ENCODE results near the gene BEND7.

Gene BEND7

DNA sequence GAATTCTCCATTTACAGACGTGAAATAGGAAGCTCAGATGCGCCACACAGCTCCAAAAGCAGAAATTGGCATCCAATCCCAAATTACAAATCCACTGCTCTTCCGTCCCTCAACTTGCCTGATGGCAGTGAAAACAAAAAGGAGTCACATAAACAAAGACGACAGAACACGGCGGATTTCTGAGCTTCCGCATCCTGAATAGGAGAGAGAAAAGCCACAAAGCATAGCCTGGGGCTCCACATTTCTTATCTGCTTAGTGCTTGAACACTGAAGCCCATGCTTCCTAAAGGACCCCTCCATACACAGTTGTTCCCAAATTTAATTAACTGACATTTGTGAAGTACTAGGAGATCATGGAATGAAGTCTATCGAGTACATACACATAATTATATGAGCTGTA is 32.6 kb downstream of the BEND7 start:
- TF ChIP-seq, protein P1, sequence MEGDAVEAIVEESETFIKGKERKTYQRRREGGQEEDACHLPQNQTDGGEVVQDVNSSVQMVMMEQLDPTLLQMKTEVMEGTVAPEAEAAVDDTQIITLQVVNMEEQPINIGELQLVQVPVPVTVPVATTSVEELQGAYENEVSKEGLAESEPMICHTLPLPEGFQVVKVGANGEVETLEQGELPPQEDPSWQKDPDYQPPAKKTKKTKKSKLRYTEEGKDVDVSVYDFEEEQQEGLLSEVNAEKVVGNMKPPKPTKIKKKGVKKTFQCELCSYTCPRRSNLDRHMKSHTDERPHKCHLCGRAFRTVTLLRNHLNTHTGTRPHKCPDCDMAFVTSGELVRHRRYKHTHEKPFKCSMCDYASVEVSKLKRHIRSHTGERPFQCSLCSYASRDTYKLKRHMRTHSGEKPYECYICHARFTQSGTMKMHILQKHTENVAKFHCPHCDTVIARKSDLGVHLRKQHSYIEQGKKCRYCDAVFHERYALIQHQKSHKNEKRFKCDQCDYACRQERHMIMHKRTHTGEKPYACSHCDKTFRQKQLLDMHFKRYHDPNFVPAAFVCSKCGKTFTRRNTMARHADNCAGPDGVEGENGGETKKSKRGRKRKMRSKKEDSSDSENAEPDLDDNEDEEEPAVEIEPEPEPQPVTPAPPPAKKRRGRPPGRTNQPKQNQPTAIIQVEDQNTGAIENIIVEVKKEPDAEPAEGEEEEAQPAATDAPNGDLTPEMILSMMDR (IDR thresholded peaks at IDR 0.05; ENCODE audit: low read depth, low read length): no peak
- no peak overlapping the region for H3K4me3 ChIP-seq (ENCODE audit: low read depth, low read length)

DNA sequence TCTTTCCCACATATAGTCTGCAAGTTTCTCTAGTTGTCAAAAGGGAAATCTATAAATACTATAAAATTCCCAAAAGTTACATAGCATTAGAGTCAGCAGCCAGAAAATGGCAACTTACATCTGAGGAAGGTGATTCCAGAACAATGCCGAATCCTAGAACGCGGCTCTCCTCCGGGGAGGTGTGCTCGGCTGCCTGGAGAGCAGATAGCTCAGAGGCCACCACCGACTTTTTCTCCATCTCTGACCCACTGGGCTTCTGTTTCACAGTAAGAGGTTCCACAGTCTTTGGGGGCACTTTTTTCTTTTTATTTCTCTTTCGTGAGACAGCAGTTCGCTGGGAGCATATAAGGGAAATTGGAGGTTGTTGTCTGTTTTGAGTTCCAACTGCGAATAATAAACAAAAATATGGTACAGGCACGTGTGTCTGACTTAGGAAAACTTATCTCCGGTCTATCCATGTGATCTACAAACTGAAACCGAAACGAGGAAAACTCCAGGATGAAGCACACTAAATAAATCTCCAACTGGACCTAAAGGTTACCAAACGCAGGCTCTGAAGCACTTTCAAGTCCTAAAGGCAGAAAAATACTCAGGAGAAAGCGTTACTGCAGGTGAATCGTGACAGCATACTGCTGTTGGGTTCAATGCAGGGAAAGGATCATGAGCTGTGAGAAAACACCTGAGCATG is 36.2 kb downstream of the BEND7 start:
- TF ChIP-seq, protein P1 (IDR thresholded peaks at IDR 0.05; ENCODE audit: low read depth, low read length): no peak
- H3K4me3 ChIP-seq (ENCODE audit: low read depth, low read length): no peak overlapping the region

DNA sequence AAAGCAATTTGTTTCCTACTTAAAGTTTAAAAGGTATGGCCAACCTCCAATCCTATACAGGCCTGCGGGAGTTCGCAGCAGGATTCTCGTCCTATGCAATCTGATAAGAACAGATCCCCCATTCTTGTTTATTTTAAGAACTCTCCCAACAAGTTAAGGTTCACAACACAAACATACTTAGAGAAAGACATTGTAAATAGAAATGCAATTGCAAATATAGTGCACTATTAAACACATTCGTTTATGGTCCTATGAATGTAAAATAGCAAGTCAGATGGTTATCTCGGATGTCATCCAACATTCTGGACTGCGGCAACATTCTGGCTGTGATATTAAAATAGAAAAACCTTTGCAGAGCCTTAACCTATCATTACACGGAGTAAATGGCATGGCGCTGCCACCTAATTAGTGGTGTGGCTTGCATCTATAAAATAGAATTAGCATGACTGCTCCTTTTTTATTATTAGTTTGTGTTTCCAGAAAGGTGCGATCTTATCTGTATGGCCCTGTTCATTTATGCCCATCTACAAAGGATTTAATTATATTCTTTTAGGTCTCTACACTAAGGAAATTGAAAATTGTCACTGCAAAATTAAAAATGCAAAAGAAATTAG is 37.0 kb downstream of the BEND7 start:
- TF ChIP-seq, protein P1 (IDR thresholded peaks at IDR 0.05; ENCODE audit: low read depth, low read length): no peak
- no peak overlapping the region for H3K4me3 ChIP-seq (ENCODE audit: low read depth, low read length)

GRCh38 chr10:13490503-13490902 is 38.3 kb downstream of the BEND7 start:
- no peak overlapping the region for H3K4me3 ChIP-seq (ENCODE audit: low read depth, low read length)

DNA sequence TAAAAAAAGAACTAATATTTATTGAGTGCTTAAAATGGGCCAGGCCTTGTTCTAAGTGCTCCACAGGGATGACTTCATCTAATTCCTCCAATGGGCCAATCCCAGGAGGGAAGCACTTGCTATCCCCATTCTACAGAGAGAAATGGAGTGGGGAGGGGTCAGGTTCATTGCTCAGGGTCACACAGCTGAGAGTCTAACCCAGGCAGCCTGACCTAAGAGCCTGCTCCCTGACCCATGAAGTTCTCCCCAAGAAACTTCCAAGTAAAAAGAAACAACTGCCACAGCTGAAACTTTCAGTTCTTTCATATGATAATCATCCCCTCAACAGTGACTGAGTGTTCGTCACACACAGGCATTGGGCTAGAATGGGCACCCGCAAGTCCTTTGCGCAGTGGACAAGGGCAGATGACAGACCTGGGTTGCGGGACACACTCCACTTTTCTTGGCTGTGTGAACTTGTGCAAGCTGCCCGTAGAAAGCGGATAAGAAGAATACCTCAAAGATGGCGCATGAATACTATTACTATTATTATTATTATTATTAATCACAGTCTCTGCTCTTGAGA is 39.7 kb downstream of the BEND7 start:
- TF ChIP-seq, protein P1 (IDR thresholded peaks at IDR 0.05; ENCODE audit: low read depth, low read length): no peak
- no peak overlapping the region for H3K4me3 ChIP-seq (ENCODE audit: low read depth, low read length)

More at GRCh38 chr10:13490503-13490902, 38.3 kb downstream of the BEND7 start:
- TF ChIP-seq, protein P1 (IDR thresholded peaks at IDR 0.05; ENCODE audit: low read depth, low read length): no peak

- TF ChIP-seq, protein P1 (IDR thresholded peaks at IDR 0.05; ENCODE audit: low read depth, low read length): no peak; the same call in 1 of the 2 replicates
Observed at GRCh38 chr10:13485623-13486022, 43.2 kb downstream of the BEND7 start.

GRCh38 chr10:13483951-13484350 is 44.9 kb downstream of the BEND7 start:
- TF ChIP-seq, protein P1 (IDR thresholded peaks at IDR 0.05; ENCODE audit: low read depth, low read length): no peak
- H3K4me3 ChIP-seq (ENCODE audit: low read depth, low read length): no peak overlapping the region

More at GRCh38 chr10:13485623-13486022, 43.2 kb downstream of the BEND7 start:
- no peak overlapping the region for H3K4me3 ChIP-seq (ENCODE audit: low read depth, low read length)

All from WI38 (cell line).